Smooth muscle cell (in vitro differentiated cells): ENCODE results near the gene FOXL2. TPM values are rescaled to one million over a fixed set of nuclear protein-coding genes. Genes with fewer than 3 reads are reported as not detected.

Source experiments
- DNase-seq: peaks from one replicate; lab custom pipeline; 2025; ENCODE audit not compliant: unreplicated experiment; lab: John Stamatoyannopoulos, UW
- H2AFZ ChIP-seq: fragments of 200-600 bp; sonication (generic); 2 replicates; pipeline ENCODE4 v1.6.0; 2016; ENCODE audit warnings: antibody characterized with exemption, low read depth, mild to moderate bottlenecking
- H3F3A ChIP-seq: fragments of 200-600 bp; sonication (generic); 2 replicates; pipeline ENCODE4 v1.6.0; 2017; ENCODE audit warnings: antibody characterized with exemption, low read depth
- H3K27ac ChIP-seq: fragments of 200-600 bp; sonication (generic); 2 replicates; pipeline ENCODE4 v1.5.1; 2016; ENCODE audit warnings: low read depth, mild to moderate bottlenecking
- H3K27me3 ChIP-seq: fragments of 200-600 bp; sonication (generic); 2 replicates; pipeline ENCODE4 v1.6.1; 2016; ENCODE audit warnings: low read depth, mild to moderate bottlenecking
- H3K36me3 ChIP-seq: fragments of 200-600 bp; sonication (generic); 2 replicates; pipeline ENCODE4 v1.5.1; 2016; ENCODE audit warnings: low read depth
- H3K4me1 ChIP-seq: fragments of 200-600 bp; sonication (generic); 2 replicates; pipeline ENCODE4 v1.5.1; 2016; ENCODE audit warnings: low read depth
- H3K4me2 ChIP-seq: fragments of 200-600 bp; sonication (generic); 2 replicates; pipeline ENCODE4 v1.6.0; 2016; ENCODE audit warnings: mild to moderate bottlenecking
- H3K4me3 ChIP-seq: fragments of 200-600 bp; sonication (generic); 2 replicates; pipeline ENCODE4 v1.5.1; 2016; ENCODE audit warnings: mild to moderate bottlenecking
- H3K79me2 ChIP-seq: fragments of 200-600 bp; sonication (generic); 2 replicates; pipeline ENCODE4 v1.6.0; 2016; ENCODE audit warnings: low read depth, mild to moderate bottlenecking
- H3K9ac ChIP-seq: fragments of 200-600 bp; sonication (generic); 2 replicates; pipeline ENCODE4 v1.6.0; 2016; ENCODE audit warnings: low read depth
- H3K9me3 ChIP-seq: fragments of 200-600 bp; sonication (generic); replicated peaks from 2 replicates; pipeline ENCODE4 v1.5.1; 2016; ENCODE audit warnings: low read depth
- H4K20me1 ChIP-seq: fragments of 200-600 bp; sonication (generic); 2 replicates; pipeline ENCODE4 v1.6.0; 2016; ENCODE audit warnings: low read depth
- WGBS: methylation state at CpG from one replicate; pipeline ENCODE4 v1.1.7; 2016; ENCODE audit warnings: low lambda C conversion rate; 5-methylcytosine and 5-hydroxymethylcytosine counted together
- polyA plus RNA-seq: library from polyadenylated mRNA; unstranded; fragments of >200 nt; fragmentation: Nextera tagmentation; extraction: Ambion mirVana; gene quantifications from 2 replicates; pipeline ENCODE4 v1.2.1, GENCODE V29; 2016
- total RNA-seq: library from RNA; depleted of rRNA; stranded (reverse); fragments of >200 nt; gene quantifications from 2 replicates; pipeline ENCODE4 v1.2.3, GENCODE V29; 2014
- TF ChIP-seq, protein P1 (sequence below): fragments of 200-600 bp; sonication (generic); IDR thresholded peaks from 2 replicates; pipeline ENCODE4 v1.5.1; 2017; ENCODE audit warnings: borderline replicate concordance, mild to moderate bottlenecking, antibody characterized with exemption; ENCODE audit not compliant: insufficient read depth, poor library complexity, severe bottlenecking

The FOXL2 gene
- total and polyA plus RNA-seq, 2 experiments from 2014 or later, result not detected

DNA sequence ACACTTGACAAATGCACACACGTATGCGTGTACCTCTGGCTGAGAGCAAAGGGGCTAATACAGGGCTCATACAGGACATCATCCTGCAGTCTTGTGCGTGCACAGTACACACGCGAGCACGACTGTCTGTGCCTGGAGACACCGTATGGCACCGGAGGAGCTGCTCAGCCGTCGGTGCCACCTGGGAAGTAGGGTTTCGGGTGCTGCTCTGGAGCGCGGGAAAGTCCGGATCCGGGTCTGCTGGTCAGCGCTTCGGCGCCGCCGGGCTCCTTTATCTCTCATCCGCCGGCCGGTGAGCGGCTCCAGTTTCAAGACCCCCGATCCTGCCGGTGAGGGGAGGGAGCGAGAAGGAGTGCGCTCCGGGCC, 9.3 kb downstream of the FOXL2 start:
- 5% methylated on average over 29 of the region's 29 CpGs for WGBS
- DNase-seq, result no peak
- Histone ChIP-seq H3K4me2 (no peak overlapping the region), H3F3A (no peaks in the 10 kb centered on the region), H3K4me3 (no peak overlapping the region), H4K20me1 (no peaks in the 10 kb centered on the region), H3K9me3 (no peaks in the 10 kb centered on the region), H3K36me3 (no peaks in the 10 kb centered on the region), H3K4me1 (peaks cover 21% of the 10 kb centered on the region), H3K9ac (no peak overlapping the region), H2AFZ (no peak overlapping the region), H3K27ac (no peak overlapping the region), H3K27me3 (peaks cover 95% of the 10 kb centered on the region), H3K79me2 (no peaks in the 10 kb centered on the region)
- TF ChIP-seq, protein P1, sequence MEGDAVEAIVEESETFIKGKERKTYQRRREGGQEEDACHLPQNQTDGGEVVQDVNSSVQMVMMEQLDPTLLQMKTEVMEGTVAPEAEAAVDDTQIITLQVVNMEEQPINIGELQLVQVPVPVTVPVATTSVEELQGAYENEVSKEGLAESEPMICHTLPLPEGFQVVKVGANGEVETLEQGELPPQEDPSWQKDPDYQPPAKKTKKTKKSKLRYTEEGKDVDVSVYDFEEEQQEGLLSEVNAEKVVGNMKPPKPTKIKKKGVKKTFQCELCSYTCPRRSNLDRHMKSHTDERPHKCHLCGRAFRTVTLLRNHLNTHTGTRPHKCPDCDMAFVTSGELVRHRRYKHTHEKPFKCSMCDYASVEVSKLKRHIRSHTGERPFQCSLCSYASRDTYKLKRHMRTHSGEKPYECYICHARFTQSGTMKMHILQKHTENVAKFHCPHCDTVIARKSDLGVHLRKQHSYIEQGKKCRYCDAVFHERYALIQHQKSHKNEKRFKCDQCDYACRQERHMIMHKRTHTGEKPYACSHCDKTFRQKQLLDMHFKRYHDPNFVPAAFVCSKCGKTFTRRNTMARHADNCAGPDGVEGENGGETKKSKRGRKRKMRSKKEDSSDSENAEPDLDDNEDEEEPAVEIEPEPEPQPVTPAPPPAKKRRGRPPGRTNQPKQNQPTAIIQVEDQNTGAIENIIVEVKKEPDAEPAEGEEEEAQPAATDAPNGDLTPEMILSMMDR, result no peak

DNA sequence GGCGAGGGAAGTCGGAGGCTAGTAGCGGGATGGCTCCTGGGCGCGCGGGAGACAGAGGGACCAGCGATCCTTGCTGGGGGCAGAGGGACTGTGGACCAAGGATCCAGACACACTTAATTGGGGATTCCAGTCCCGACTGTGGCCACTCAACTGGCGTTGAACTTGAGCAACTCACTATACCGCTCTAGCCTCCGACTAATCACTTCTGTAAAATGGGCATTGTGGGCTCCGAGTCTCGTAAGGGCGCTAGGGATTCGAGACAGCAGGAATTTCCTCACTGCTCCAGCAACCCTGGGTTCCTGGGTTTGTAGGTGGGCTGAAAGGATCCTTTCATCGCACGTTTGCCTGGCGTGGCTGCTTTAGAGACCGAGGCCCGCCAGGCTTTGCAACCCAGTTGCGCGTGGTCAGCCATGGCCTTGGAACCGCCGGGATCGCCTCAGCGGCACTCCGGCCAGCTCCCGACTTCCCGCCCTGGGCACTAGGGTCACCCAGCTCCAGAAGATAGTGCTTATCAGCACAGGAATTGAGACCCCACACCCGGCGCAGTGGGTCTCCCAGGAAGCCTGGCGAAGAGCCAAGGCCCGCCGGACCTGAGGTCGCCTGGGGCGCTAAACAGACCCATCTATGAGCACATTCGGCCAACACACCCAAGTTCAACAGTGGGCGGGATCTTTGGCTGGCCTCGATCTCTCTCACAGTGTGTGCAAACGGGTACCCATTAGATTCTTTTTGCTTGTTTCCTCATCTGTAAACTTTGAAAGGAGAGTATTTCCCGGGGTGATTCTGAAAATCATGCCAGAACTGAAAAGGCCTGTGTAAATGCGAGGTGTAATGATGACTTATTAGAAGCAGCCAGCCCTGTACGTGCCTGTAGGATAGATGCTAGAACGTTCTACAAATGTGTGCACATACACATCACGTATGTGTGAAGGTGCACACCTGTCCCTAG, 9.9 kb downstream of the FOXL2 start:
- no peak overlapping the region for H3K4me3 ChIP-seq

DNA sequence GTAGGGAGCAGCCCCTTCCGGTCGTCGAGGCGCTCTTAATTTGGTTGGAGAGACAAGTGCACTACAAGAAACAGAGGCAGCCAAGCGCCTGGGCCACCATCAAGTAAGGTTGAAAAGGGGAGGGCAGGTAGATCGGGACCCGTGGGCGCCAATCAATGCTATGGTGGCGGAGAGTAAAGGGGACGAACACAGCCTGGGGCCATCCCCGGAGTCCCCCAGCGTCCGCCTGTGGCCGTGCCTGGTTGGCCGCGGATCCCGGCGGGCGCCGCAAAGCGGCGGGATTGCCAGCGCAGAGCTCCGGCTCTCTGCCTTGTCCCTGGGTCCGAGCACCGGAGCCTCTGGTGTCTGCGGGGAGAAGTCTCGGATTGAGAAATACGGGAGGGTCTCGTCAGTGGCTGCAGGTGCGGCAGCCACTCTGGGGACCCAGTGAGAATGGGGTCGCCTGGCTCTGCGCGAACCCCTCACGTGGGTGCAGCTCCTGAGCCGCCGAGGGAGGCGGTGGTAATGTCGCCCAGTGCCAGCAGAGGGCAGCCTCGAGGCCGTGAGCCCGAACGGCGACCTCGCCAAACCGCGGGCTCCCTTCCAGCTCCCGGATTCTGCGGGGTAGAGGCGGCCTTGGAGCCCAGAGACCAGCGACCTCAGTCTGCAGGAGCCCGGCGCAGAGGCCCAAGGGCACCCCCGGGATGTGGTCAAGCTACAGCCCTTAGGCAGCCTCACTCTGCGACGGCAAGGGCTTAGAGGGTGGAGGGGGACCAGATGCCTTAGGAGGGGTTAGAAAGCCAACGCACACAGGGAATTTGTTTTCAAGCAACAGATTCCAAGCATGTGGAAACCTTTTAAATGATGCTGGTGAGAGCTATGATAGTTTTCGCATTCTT, 10.8 kb downstream of the FOXL2 start:
- peak; percentile 38 for DNase-seq
- no peak overlapping the region for H3K9ac ChIP-seq
- no peaks in the 10 kb centered on the region for H3K36me3 ChIP-seq
- TF ChIP-seq, protein P1, result peak; percentile 81
- peak overlapping the region; percentile 85 for H3K4me2 ChIP-seq
- H3K4me1 ChIP-seq, result peaks cover 21% of the 10 kb centered on the region
- H2AFZ ChIP-seq, result peak overlapping the region; percentile 52
- H3F3A ChIP-seq, result no peaks in the 10 kb centered on the region
- H3K27ac ChIP-seq, result no peak overlapping the region
- H4K20me1 ChIP-seq, result no peaks in the 10 kb centered on the region
- H3K79me2 ChIP-seq, result no peaks in the 10 kb centered on the region
- peaks cover 79% of the 10 kb centered on the region for H3K27me3 ChIP-seq
- H3K4me3 ChIP-seq, result peak overlapping the region; percentile 47
- no peaks in the 10 kb centered on the region for H3K9me3 ChIP-seq
- WGBS, result 3% methylated on average over 56 of the region's 58 CpGs

More for the DNA sequence above, 9.9 kb downstream of the FOXL2 start:
- no peaks in the 10 kb centered on the region for H3K36me3 ChIP-seq
- H3K27ac ChIP-seq, result no peak overlapping the region
- no peak overlapping the region for H2AFZ ChIP-seq
- H3K4me1 ChIP-seq, result peaks cover 21% of the 10 kb centered on the region
- H3K79me2 ChIP-seq, result no peaks in the 10 kb centered on the region
- no peak for DNase-seq
- H3K4me2 ChIP-seq, result peak overlapping the region; percentile 85
- TF ChIP-seq, protein P1, result no peak
- WGBS, result 11% methylated on average over 45 of the region's 45 CpGs
- no peak overlapping the region for H3K9ac ChIP-seq
- H3K9me3 ChIP-seq, result no peaks in the 10 kb centered on the region
- no peaks in the 10 kb centered on the region for H3F3A ChIP-seq
- no peaks in the 10 kb centered on the region for H4K20me1 ChIP-seq
- H3K27me3 ChIP-seq, result peaks cover 88% of the 10 kb centered on the region
